H1 (cell line): ENCODE results near the gene NLRC5. TPM values are rescaled to one million over a fixed set of nuclear protein-coding genes. Genes with fewer than 3 reads are reported as not detected.

Experiments used
- BCL11A ChIP-seq, 2 experiments: IDR thresholded peaks; one replicate each; pipeline ENCODE4 v1.6.1; 2011; ENCODE audit warnings: low read depth in 2 of 2, low read length in 2 of 2, mild to moderate bottlenecking in 2 of 2
- HDAC6 ChIP-seq: IDR thresholded peaks from one replicate; pipeline ENCODE4 v1.7.1; 2012; ENCODE audit warnings: low read depth, mild to moderate bottlenecking, inconsistent platforms, low read length, moderate library complexity
- JUND ChIP-seq: IDR thresholded peaks from 2 replicates; pipeline ENCODE4 v1.6.1; 2011; ENCODE audit warnings: mild to moderate bottlenecking, improper control_type of control experiment, low read length
- KDM4A ChIP-seq: IDR thresholded peaks from one replicate; pipeline ENCODE4 v1.7.1; 2012; ENCODE audit warnings: low read depth, mild to moderate bottlenecking, moderate library complexity, low read length, inconsistent platforms; ENCODE audit not compliant: severe bottlenecking
- SIRT6 ChIP-seq: IDR thresholded peaks from one replicate; pipeline ENCODE4 v1.7.1; 2012; ENCODE audit warnings: low read length, inconsistent platforms
- SIX5 ChIP-seq: IDR thresholded peaks from 2 replicates; pipeline ENCODE4 v1.6.1; 2011; ENCODE audit warnings: mild to moderate bottlenecking, low read depth, low read length
- SP2 ChIP-seq: IDR thresholded peaks from 2 replicates; pipeline ENCODE4 v1.6.1; 2012; ENCODE audit warnings: mild to moderate bottlenecking, low read length, inconsistent platforms
- polyA plus RNA-seq, 7 experiments: library from polyadenylated mRNA; depleted of rRNA in 3 of 7; stranded (reverse) in 5 of 7; unstranded in 2 of 7; fragments of >200 nt in 5 of 7; fragments of 200-250 nt in 2 of 7; gene quantifications; 1 replicate in 5 of 7; 2 replicates in 1 of 7; 4 replicates in 1 of 7; pipeline versions ENCODE4 v1.2.1 to v1.2.3, GENCODE V29; 2011 to 2013; ENCODE audit warnings: missing spikeins in 2 of 7, mixed read lengths in 2 of 7
- total RNA-seq: library from RNA; stranded (reverse); fragmentation: NEBNext Ultra II Directional; extraction: Animal tissue kit (Norgen Biotek cat#: 25700); gene quantifications from 2 replicates; pipeline ENCODE4 v1.2.1, GENCODE V29; 2021
- TF ChIP-seq, protein P1 (sequence below): fragments of 300-600 bp; sonication (generic); IDR thresholded peaks from 2 replicates; pipeline ENCODE4 v1.7.1; 2012; ENCODE audit warnings: low read length, moderate library complexity, mild to moderate bottlenecking, inconsistent platforms; ENCODE audit not compliant: insufficient replicate concordance
- TF ChIP-seq, protein P2 (sequence below): IDR thresholded peaks from 2 replicates; pipeline ENCODE4 v1.6.1; 2012; ENCODE audit warnings: low read length, inconsistent platforms

NLRC5 gene
- total and polyA plus RNA-seq, 2 of the 8 experiments (the other 6 are each of a cell fraction or from before 2014, with no cell fraction given), result 2.2 to 3.2 TPM

- TF ChIP-seq, protein P1, sequence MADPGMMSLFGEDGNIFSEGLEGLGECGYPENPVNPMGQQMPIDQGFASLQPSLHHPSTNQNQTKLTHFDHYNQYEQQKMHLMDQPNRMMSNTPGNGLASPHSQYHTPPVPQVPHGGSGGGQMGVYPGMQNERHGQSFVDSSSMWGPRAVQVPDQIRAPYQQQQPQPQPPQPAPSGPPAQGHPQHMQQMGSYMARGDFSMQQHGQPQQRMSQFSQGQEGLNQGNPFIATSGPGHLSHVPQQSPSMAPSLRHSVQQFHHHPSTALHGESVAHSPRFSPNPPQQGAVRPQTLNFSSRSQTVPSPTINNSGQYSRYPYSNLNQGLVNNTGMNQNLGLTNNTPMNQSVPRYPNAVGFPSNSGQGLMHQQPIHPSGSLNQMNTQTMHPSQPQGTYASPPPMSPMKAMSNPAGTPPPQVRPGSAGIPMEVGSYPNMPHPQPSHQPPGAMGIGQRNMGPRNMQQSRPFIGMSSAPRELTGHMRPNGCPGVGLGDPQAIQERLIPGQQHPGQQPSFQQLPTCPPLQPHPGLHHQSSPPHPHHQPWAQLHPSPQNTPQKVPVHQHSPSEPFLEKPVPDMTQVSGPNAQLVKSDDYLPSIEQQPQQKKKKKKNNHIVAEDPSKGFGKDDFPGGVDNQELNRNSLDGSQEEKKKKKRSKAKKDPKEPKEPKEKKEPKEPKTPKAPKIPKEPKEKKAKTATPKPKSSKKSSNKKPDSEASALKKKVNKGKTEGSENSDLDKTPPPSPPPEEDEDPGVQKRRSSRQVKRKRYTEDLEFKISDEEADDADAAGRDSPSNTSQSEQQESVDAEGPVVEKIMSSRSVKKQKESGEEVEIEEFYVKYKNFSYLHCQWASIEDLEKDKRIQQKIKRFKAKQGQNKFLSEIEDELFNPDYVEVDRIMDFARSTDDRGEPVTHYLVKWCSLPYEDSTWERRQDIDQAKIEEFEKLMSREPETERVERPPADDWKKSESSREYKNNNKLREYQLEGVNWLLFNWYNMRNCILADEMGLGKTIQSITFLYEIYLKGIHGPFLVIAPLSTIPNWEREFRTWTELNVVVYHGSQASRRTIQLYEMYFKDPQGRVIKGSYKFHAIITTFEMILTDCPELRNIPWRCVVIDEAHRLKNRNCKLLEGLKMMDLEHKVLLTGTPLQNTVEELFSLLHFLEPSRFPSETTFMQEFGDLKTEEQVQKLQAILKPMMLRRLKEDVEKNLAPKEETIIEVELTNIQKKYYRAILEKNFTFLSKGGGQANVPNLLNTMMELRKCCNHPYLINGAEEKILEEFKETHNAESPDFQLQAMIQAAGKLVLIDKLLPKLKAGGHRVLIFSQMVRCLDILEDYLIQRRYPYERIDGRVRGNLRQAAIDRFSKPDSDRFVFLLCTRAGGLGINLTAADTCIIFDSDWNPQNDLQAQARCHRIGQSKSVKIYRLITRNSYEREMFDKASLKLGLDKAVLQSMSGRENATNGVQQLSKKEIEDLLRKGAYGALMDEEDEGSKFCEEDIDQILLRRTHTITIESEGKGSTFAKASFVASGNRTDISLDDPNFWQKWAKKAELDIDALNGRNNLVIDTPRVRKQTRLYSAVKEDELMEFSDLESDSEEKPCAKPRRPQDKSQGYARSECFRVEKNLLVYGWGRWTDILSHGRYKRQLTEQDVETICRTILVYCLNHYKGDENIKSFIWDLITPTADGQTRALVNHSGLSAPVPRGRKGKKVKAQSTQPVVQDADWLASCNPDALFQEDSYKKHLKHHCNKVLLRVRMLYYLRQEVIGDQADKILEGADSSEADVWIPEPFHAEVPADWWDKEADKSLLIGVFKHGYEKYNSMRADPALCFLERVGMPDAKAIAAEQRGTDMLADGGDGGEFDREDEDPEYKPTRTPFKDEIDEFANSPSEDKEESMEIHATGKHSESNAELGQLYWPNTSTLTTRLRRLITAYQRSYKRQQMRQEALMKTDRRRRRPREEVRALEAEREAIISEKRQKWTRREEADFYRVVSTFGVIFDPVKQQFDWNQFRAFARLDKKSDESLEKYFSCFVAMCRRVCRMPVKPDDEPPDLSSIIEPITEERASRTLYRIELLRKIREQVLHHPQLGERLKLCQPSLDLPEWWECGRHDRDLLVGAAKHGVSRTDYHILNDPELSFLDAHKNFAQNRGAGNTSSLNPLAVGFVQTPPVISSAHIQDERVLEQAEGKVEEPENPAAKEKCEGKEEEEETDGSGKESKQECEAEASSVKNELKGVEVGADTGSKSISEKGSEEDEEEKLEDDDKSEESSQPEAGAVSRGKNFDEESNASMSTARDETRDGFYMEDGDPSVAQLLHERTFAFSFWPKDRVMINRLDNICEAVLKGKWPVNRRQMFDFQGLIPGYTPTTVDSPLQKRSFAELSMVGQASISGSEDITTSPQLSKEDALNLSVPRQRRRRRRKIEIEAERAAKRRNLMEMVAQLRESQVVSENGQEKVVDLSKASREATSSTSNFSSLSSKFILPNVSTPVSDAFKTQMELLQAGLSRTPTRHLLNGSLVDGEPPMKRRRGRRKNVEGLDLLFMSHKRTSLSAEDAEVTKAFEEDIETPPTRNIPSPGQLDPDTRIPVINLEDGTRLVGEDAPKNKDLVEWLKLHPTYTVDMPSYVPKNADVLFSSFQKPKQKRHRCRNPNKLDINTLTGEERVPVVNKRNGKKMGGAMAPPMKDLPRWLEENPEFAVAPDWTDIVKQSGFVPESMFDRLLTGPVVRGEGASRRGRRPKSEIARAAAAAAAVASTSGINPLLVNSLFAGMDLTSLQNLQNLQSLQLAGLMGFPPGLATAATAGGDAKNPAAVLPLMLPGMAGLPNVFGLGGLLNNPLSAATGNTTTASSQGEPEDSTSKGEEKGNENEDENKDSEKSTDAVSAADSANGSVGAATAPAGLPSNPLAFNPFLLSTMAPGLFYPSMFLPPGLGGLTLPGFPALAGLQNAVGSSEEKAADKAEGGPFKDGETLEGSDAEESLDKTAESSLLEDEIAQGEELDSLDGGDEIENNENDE, result no peak
- TF ChIP-seq KDM4A (no peak), BCL11A (IDR thresholded peaks at IDR 0.05; ENCODE audit: low read depth in 2 of 2, low read length in 2 of 2) (no peak), SIX5 (no peak), SIRT6 (no peak), SP2 (no peak), HDAC6 (no peak), JUND (no peak)
- TF ChIP-seq, protein P2, sequence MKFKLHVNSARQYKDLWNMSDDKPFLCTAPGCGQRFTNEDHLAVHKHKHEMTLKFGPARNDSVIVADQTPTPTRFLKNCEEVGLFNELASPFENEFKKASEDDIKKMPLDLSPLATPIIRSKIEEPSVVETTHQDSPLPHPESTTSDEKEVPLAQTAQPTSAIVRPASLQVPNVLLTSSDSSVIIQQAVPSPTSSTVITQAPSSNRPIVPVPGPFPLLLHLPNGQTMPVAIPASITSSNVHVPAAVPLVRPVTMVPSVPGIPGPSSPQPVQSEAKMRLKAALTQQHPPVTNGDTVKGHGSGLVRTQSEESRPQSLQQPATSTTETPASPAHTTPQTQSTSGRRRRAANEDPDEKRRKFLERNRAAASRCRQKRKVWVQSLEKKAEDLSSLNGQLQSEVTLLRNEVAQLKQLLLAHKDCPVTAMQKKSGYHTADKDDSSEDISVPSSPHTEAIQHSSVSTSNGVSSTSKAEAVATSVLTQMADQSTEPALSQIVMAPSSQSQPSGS, result no peak
Observed at GRCh38 chr16:57020651-57021050, 31.3 kb downstream of the NLRC5 start (continued).
